GM04503 (cell line): Measurements from ENCODE around the gene GLE1.
"Not testable (repeated sequence)": the region's sequence is repeated elsewhere in the genome, so short reads cannot be mapped to it uniquely, and the experiment has no call there.

Source experiments
- DNase-seq: peaks from one replicate; pipeline ENCODE4 v3.0.0-alpha.2; 2012; ENCODE audit warnings: low read depth

GLE1 gene

GRCh38 chr9:128552744-128553440 is 48.4 kb downstream of the GLE1 start:
- DNase-seq = no peak

- DNase-seq = no peak
Measured at GRCh38 chr9:128553728-128554127, 49.2 kb downstream of the GLE1 start.

GRCh38 chr9:128554155-128554862 is 49.8 kb downstream of the GLE1 start:
- DNase-seq = peak; percentile 68

GRCh38 chr9:128555180-128555721 is 50.7 kb downstream of the GLE1 start:
- no peak for DNase-seq

- DNase-seq = no peak
Measured at GRCh38 chr9:128556276-128556675, 51.8 kb downstream of the GLE1 start.

- DNase-seq = no peak
Measured at GRCh38 chr9:128556926-128557634, 52.6 kb downstream of the GLE1 start.

GRCh38 chr9:128558431-128559310 is 54.2 kb downstream of the GLE1 start:
- DNase-seq = peak; percentile 58

GRCh38 chr9:128565578-128565977 is 61.1 kb downstream of the GLE1 start:
- no peak for DNase-seq

GRCh38 chr9:128568470-128569078 is 64.1 kb downstream of the GLE1 start:
- DNase-seq = no peak

- DNase-seq = no peak
Measured at GRCh38 chr9:128575469-128575868, 71.0 kb downstream of the GLE1 start.

GRCh38 chr9:128575916-128576315 is 71.4 kb downstream of the GLE1 start:
- DNase-seq = peak; percentile 26

- no peak for DNase-seq
Measured at GRCh38 chr9:128577206-128577605, 72.7 kb downstream of the GLE1 start.

- no peak for DNase-seq
Measured at GRCh38 chr9:128579194-128579593, 74.7 kb downstream of the GLE1 start.

GRCh38 chr9:128580731-128581130 is 76.2 kb downstream of the GLE1 start:
- no peak for DNase-seq

GRCh38 chr9:128585155-128585554 is 80.6 kb downstream of the GLE1 start:
- not testable (repeated sequence) for DNase-seq

- not testable (repeated sequence) for DNase-seq
Measured at GRCh38 chr9:128586934-128587333, 82.4 kb downstream of the GLE1 start.

GRCh38 chr9:128587453-128587852 is 82.9 kb downstream of the GLE1 start:
- DNase-seq = no peak

- DNase-seq = no peak
Measured at GRCh38 chr9:128588581-128589233, 84.2 kb downstream of the GLE1 start.
